GM18505 (cell line): ENCODE measurements around the gene SMG6.
"Not testable (repeated sequence)": the region's sequence is repeated elsewhere in the genome, so short reads cannot be mapped to it uniquely, and the experiment has no call there.

Experiments used
- ATAC-seq: cut with Tn5 transposase; IDR thresholded peaks from one replicate; pipeline ENCODE4 v1.9.1; 2021; ENCODE audit not compliant: unreplicated experiment
- POLR2A ChIP-seq: IDR thresholded peaks from 4 replicates; pipeline ENCODE4 v1.6.1; 2011; ENCODE audit warnings: borderline replicate concordance; ENCODE audit not compliant: insufficient read depth, insufficient read length; ENCODE audit errors: extremely low read depth

The SMG6 gene

GRCh38 chr17:2210726-2211125 lies 92.9 kb downstream of the SMG6 start:
- TF ChIP-seq POLR2A: no peak
- ATAC-seq: no peak

GRCh38 chr17:2207815-2208515 lies 95.6 kb downstream of the SMG6 start:
- no peak for TF ChIP-seq POLR2A
- ATAC-seq: no peak

DNA sequence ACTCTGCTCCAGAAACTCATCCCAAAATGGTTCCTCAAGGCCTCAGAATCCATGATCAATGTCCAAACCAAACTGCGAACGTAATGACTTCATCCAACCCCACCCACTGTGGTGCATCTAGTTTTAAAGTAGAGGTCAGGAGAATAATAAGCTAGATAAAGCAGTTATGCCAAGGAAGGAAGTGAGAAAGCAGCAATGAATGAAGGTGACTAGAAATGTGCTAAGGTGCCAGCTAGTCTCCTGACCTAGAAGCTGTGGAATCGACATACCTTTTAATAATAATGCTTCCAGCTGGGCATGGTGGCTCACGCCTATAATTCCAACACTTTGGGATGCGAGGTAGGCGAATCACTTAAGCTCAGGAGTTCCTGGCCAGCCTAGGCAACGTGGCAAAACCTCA lies 99.2 kb downstream of the SMG6 start:
- ATAC-seq: no peak
- no peak for TF ChIP-seq POLR2A

GRCh38 chr17:2203818-2204217 lies 99.8 kb downstream of the SMG6 start:
- TF ChIP-seq POLR2A: no peak
- ATAC-seq: no peak

- no peak for ATAC-seq
- no peak for TF ChIP-seq POLR2A
Observed at GRCh38 chr17:2202996-2203575, 100.5 kb downstream of the SMG6 start.

DNA sequence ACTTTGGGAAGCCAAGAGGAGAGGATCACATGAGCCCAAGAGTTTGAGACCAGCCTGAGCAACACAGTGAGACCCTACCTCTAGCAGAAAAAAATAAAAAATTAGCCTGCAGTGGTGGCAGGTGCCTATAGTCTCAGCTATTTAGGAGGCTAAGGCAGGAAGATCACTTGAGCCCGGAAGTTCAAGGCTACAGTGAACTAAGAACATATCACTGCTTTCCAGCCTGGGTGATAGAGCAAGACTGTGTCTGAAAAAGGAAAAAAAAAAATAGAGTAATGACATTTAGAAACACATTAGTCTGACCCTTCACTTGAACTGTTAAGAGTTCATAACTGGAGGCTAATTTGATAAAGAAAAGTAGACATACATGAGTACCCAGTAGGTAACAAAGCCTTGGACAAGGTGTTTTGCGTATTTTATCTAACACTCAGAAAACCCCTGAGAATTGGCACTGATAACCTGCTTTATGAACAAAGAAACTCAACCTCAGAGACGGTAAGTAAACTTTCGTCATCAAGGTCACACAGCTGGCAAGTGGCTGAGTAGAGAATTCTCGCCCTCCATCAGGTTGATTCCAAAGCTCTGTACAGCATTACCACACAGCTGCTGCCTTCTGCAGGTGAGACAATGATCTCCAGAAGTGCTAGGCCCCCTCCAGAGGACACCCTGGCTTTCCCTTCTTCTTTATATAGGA lies 101.1 kb downstream of the SMG6 start:
- no peak for TF ChIP-seq POLR2A
- no peak for ATAC-seq

GRCh38 chr17:2199386-2199785 lies 104.2 kb downstream of the SMG6 start:
- ATAC-seq: not testable (repeated sequence)

- ATAC-seq: no peak
- no peak for TF ChIP-seq POLR2A
Observed at GRCh38 chr17:2198927-2199326, 104.7 kb downstream of the SMG6 start.

- no peak for TF ChIP-seq POLR2A
- no peak for ATAC-seq
Observed at GRCh38 chr17:2197271-2197670, 106.3 kb downstream of the SMG6 start.

GRCh38 chr17:2195729-2196128 lies 107.9 kb downstream of the SMG6 start:
- no peak for ATAC-seq
- no peak for TF ChIP-seq POLR2A

GRCh38 chr17:2194889-2195335 lies 108.7 kb downstream of the SMG6 start:
- TF ChIP-seq POLR2A: no peak

DNA sequence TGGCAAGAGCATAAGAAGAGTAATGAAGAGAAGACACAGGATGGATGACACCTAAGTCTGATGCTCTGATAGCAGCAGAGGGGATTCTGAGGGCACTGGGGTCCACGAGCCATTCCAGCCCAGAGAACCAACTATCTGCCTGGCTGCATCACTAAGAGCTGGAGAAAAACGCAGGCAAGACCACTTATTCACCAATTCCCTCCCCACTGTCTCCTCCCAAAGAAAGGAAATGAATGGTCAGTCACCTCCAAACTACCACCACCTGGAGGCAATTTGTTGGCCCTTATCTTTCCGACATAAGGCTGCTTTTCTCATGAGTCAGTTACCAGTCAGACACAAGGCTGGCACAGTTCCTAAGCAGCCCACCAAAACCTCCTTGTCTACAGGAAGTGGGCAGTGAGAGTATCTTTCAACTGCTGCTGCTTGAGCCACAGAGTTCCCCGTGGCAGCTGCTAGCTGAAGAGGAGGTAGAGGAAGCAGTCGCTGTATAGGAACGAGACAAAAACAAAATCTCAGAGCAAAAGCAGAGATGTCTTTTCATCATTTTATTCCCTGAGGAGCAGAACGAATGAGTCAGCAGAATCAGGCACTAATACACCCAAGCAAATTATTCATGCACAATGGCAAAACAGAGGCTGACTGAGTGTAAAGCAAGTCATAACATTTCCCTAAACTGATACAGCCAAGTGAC lies 111.1 kb downstream of the SMG6 start:
- ATAC-seq: no peak
- no peak for TF ChIP-seq POLR2A

More at GRCh38 chr17:2194889-2195335, 108.7 kb downstream of the SMG6 start:
- ATAC-seq: no peak

GRCh38 chr17:2191785-2192184 lies 111.8 kb downstream of the SMG6 start:
- no peak for ATAC-seq
- no peak for TF ChIP-seq POLR2A
